HCT116 (cell line): ENCODE results near the gene MTHFD1L. TPM values are rescaled to one million over a fixed set of nuclear protein-coding genes. Genes with fewer than 3 reads are reported as not detected.

ENCODE experiments used
- ATAC-seq: fragments of 200-7000 bp; cut with Tn5 transposase; 2 replicates; pipeline ENCODE4 v1.9.1; 2020; ENCODE audit warnings: mild to moderate bottlenecking, moderate library complexity
- BruUV-seq: library from RNA; stranded (reverse); fragments of 400-500 nt; replicated peaks from 2 replicates; lab custom pipeline; 2021; lab: Mats Ljungman, UMichigan
- CTCF ChIA-PET: fragments of 300-600 bp; sonication (Branson Sonifier 250); formaldehyde crosslinking; loops from one replicate; lab custom pipeline; 2021; ENCODE audit warnings: antibody characterized with exemption; lab: Charles Lee
- POLR2A ChIA-PET: fragments of 300-600, 350-600 bp; sonication (Branson Sonifier 250); formaldehyde crosslinking; loops from one replicate; lab custom pipeline; 2021; ENCODE audit warnings: antibody characterized with exemption; lab: Charles Lee
- RAD21 ChIA-PET, 2 experiments: fragments of 300-600 bp; sonication (Branson Sonifier 250); formaldehyde crosslinking; loops; one replicate each; lab custom pipeline; 2023; ENCODE audit warnings: low total read pairs in 2 of 2; ENCODE audit not compliant: uncharacterized antibody in 2 of 2, unreplicated experiment in 2 of 2, low non-redundant PET in 1 of 2; lab: Charles Lee
- DNase-seq: peaks from one replicate; pipeline ENCODE4 v3.0.0-alpha.2; 2010; ENCODE audit warnings: low read depth, low spot score
- H2AFZ ChIP-seq: fragments of 200-600 bp; shearing (Covaris generic), sonication (generic); 2 replicates; pipeline ENCODE4 v1.6.1; 2017; ENCODE audit warnings: low read depth, mixed run types, mixed read lengths, antibody characterized with exemption, low read length; ENCODE audit not compliant: poor library complexity, severe bottlenecking
- H3K27ac ChIP-seq: 2 replicates; pipeline ENCODE4 v1.5.1; 2012; ENCODE audit warnings: low read depth, low read length
- H3K27me3 ChIP-seq: fragments of 200-600 bp; sonication (generic); 2 replicates; pipeline ENCODE4 v1.6.1; 2016; ENCODE audit warnings: mixed run types, low read length, mixed read lengths; ENCODE audit not compliant: insufficient read depth
- H3K36me3 ChIP-seq, 2 experiments: fragments of 200-500 bp in 1 of 2; fragments of 200-600 bp in 1 of 2; sonication (Bioruptor generic) in 1 of 2; sonication (generic) in 1 of 2; 2 replicates each; pipeline versions ENCODE4 v1.5.1 to v1.6.1; 2014 to 2016; ENCODE audit warnings: low read length in 2 of 2, inconsistent platforms in 1 of 2, mixed read lengths in 1 of 2, mixed run types in 1 of 2; ENCODE audit not compliant: insufficient read depth in 2 of 2, control insufficient read depth in 1 of 2
- H3K4me1 ChIP-seq, 2 experiments: fragments of 200-600 bp in 1 of 2; sonication (generic) in 1 of 2; 2 replicates each; pipeline versions ENCODE4 v1.5.1 to v1.6.1; 2012 to 2017; ENCODE audit warnings: low read length in 2 of 2, inconsistent platforms in 1 of 2, mild to moderate bottlenecking in 1 of 2, mixed read lengths in 1 of 2, mixed run types in 1 of 2, moderate library complexity in 1 of 2; ENCODE audit not compliant: insufficient read depth in 2 of 2, control insufficient read depth in 1 of 2
- H3K4me2 ChIP-seq: fragments of 200-600 bp; sonication (generic); 2 replicates; pipeline ENCODE4 v1.6.1; 2017; ENCODE audit warnings: mixed run types, low read length, mixed read lengths
- H3K4me3 ChIP-seq, 2 experiments: fragments of 200-600 bp in 1 of 2; sonication (generic) in 1 of 2; replicated peaks in 1 of 2; 2 replicates each; pipeline ENCODE4 v1.5.1; 2011 to 2016; ENCODE audit warnings: low read length in 2 of 2, control low read depth in 1 of 2, low read depth in 1 of 2, mild to moderate bottlenecking in 1 of 2, mixed read lengths in 1 of 2, mixed run types in 1 of 2
- H3K79me2 ChIP-seq: fragments of 200-600 bp; sonication (generic); 2 replicates; pipeline ENCODE4 v1.6.1; 2017; ENCODE audit warnings: mild to moderate bottlenecking, mixed run types, low read length, moderate library complexity, mixed read lengths; ENCODE audit not compliant: insufficient read depth
- H3K9ac ChIP-seq: fragments of 200-600 bp; sonication (generic); 2 replicates; pipeline ENCODE4 v1.6.1; 2016; ENCODE audit warnings: low read length, mixed read lengths
- H3K9me2 ChIP-seq: fragments of 200-600 bp; sonication (generic), shearing (Covaris generic); 2 replicates; pipeline ENCODE4 v1.6.1; 2017; ENCODE audit warnings: mixed run types, mild to moderate bottlenecking, moderate library complexity; ENCODE audit not compliant: insufficient read depth
- H3K9me3 ChIP-seq, 2 experiments: fragments of 200-500 bp in 1 of 2; fragments of 200-600 bp in 1 of 2; sonication (Bioruptor generic) in 1 of 2; sonication (generic) in 1 of 2; 2 replicates each; pipeline ENCODE4 v1.6.1; 2014 to 2017; ENCODE audit warnings: low read length in 2 of 2, mixed read lengths in 2 of 2, inconsistent platforms in 1 of 2, low read depth in 1 of 2, mild to moderate bottlenecking in 1 of 2, mixed run types in 1 of 2, moderate library complexity in 1 of 2; ENCODE audit not compliant: control insufficient read depth in 1 of 2, insufficient read depth in 1 of 2
- H4K20me1 ChIP-seq: fragments of 200-600 bp; sonication (generic), shearing (Covaris generic); 2 replicates; pipeline ENCODE4 v1.6.1; 2017; ENCODE audit warnings: mixed run types, mild to moderate bottlenecking, moderate library complexity; ENCODE audit not compliant: insufficient read depth
- ATF3 ChIP-seq: IDR thresholded peaks from 2 replicates; pipeline ENCODE4 v1.6.1; 2012
- CBX3 ChIP-seq: IDR thresholded peaks from 2 replicates; pipeline ENCODE4 v1.6.1; 2012; ENCODE audit warnings: low read depth
- CEBPB ChIP-seq: IDR thresholded peaks from 2 replicates; pipeline ENCODE4 v1.6.1; 2012; ENCODE audit warnings: low read depth
- CTCF ChIP-seq, 3 experiments: fragments of 200-600 bp in 1 of 3; sonication (generic) in 1 of 3; IDR thresholded peaks in 2 of 3; conservative IDR thresholded peaks in 1 of 3; 2 replicates each; pipeline ENCODE4 v1.5.1; 2012 to 2017; ENCODE audit warnings: low read depth in 2 of 3, low read length in 2 of 3, antibody characterized with exemption in 1 of 3, borderline replicate concordance in 1 of 3, control low read depth in 1 of 3, mild to moderate bottlenecking in 1 of 3, mixed read lengths in 1 of 3, mixed run types in 1 of 3, moderate library complexity in 1 of 3; ENCODE audit not compliant: insufficient read depth in 1 of 3
- EGR1 ChIP-seq: IDR thresholded peaks from 2 replicates; pipeline ENCODE4 v1.6.1; 2012; ENCODE audit warnings: low read depth
- ELF1 ChIP-seq: IDR thresholded peaks from 2 replicates; pipeline ENCODE4 v1.6.1; 2012; ENCODE audit warnings: low read depth, borderline replicate concordance
- EZH2 ChIP-seq: fragments of 200-600 bp; sonication (generic); IDR thresholded peaks from 2 replicates; pipeline ENCODE4 v1.6.1; 2017; ENCODE audit warnings: antibody characterized with exemption, mixed run types
- EZH2phosphoT487 ChIP-seq: fragments of 200-600 bp; IDR thresholded peaks from 2 replicates; pipeline ENCODE4 v1.6.1; 2018; ENCODE audit warnings: antibody characterized with exemption, borderline replicate concordance
- FOSL1 ChIP-seq: IDR thresholded peaks from 2 replicates; pipeline ENCODE4 v1.6.1; 2012; ENCODE audit warnings: low read depth
- JUND ChIP-seq: IDR thresholded peaks from 2 replicates; pipeline ENCODE4 v1.6.1; 2012
- MAX ChIP-seq: IDR thresholded peaks from 2 replicates; pipeline ENCODE4 v1.6.1; 2012
- REST ChIP-seq: IDR thresholded peaks from 2 replicates; pipeline ENCODE4 v1.6.1; 2012; ENCODE audit warnings: low read depth
- SIN3A ChIP-seq: IDR thresholded peaks from 2 replicates; pipeline ENCODE4 v1.6.1; 2012; ENCODE audit warnings: low read depth
- SRF ChIP-seq: IDR thresholded peaks from 2 replicates; pipeline ENCODE4 v1.6.1; 2012; ENCODE audit warnings: low read depth
- YY1 ChIP-seq: IDR thresholded peaks from 2 replicates; pipeline ENCODE4 v1.6.1; 2011; ENCODE audit warnings: low read length, low read depth, moderate library complexity, mild to moderate bottlenecking; ENCODE audit not compliant: insufficient replicate concordance; ENCODE audit errors: extremely low read depth
- ZBTB33 ChIP-seq: IDR thresholded peaks from 2 replicates; pipeline ENCODE4 v1.6.1; 2011; ENCODE audit warnings: mild to moderate bottlenecking, low read length, moderate library complexity; ENCODE audit not compliant: insufficient replicate concordance; ENCODE audit errors: extremely low read depth
- ZFX ChIP-seq: fragments of 450-650 bp; IDR thresholded peaks from 2 replicates; pipeline ENCODE4 v1.6.1; 2017
- ZNF274 ChIP-seq: fragments of 200-500 bp; sonication (Bioruptor generic); IDR thresholded peaks from 2 replicates; pipeline ENCODE4 v1.6.1; 2014; ENCODE audit warnings: mild to moderate bottlenecking, low read depth, low read length, inconsistent platforms
- intact Hi-C: fragments of 100-400 bp; cut with micrococcal nuclease; formaldehyde crosslinking; loops from 2 replicates; pipeline ENCODE4 v1.10.0; 2022
- total RNA-seq: library from RNA; stranded (reverse); gene quantifications from one replicate; pipeline ENCODE4 v1.2.1, GENCODE V29; 2021; ENCODE audit not compliant: unreplicated experiment

Gene MTHFD1L
- total RNA-seq, 1 experiment from 2014 or later, result 127 TPM

- H3K4me3 ChIP-seq, result no peak overlapping the region
- no peak for DNase-seq
- H3K36me3 ChIP-seq, result peaks cover 0 to 23% of the 10 kb centered on the region in 2 experiments; a peak in 1 of 4 replicates
- no peaks in the 10 kb centered on the region for H3K27me3 ChIP-seq
- H3K9ac ChIP-seq, result no peak overlapping the region
- RAD21 ChIA-PET, result no interaction called here
- no peaks in the 10 kb centered on the region for H3K9me3 ChIP-seq
- TF ChIP-seq SIN3A (no peak), EZH2 (no peak), ZBTB33 (no peak), ATF3 (no peak), CEBPB (no peak), SRF (no peak), EGR1 (no peak), CBX3 (no peak), CTCF (IDR thresholded peaks at IDR 0.05 in 2 of 3, conservative IDR thresholded peaks at IDR 0.05 in 1 of 3; ENCODE audit: borderline replicate concordance in 1 of 3, insufficient read depth in 1 of 3, low read depth in 2 of 3, low read length in 2 of 3) (no peak), YY1 (no peak), EZH2phosphoT487 (no peak), FOSL1 (no peak), ZFX (no peak), JUND (no peak), ELF1 (no peak), ZNF274 (no peak), REST (no peak), MAX (no peak)
- TF ChIP-seq, all 23 proteins: peak for 0
- Histone ChIP-seq H3K4me1 (no peaks in the 10 kb centered on the region), H4K20me1 (no peaks in the 10 kb centered on the region), H3K4me2 (no peak overlapping the region), H3K9me2 (no peaks in the 10 kb centered on the region), H3K79me2 (0 out of 2 replicates have a peak, but pooled peaks cover 2% of the 10 kb centered on the region), H3K27ac (no peak overlapping the region), H2AFZ (no peak overlapping the region)
- CTCF ChIA-PET, result no interaction called here
- no TSS peak for BruUV-seq
- no peak for ATAC-seq
- POLR2A ChIA-PET, result no interaction called here
- intact Hi-C loops, result no loop called here
Observed at GRCh38 chr6:150978624-150979023, 113.1 kb downstream of the MTHFD1L start.
